Liver (tissue), 9 donors: ENCODE data around the gene SWT1. TPM values are rescaled to one million over a fixed set of nuclear protein-coding genes. Genes with fewer than 3 reads are reported as not detected.

ENCODE experiments used
- DNase-seq: peaks from one replicate; pipeline ENCODE4 v3.0.0-alpha.2; 2017; ENCODE audit warnings: low spot score
- H3K27ac ChIP-seq, 2 donors: one replicate each; pipeline ENCODE4 v1.7.0; 2013; ENCODE audit warnings: inconsistent platforms in 2 of 2, low read length in 2 of 2, control low read depth in 1 of 2, low read depth in 1 of 2, mild to moderate bottlenecking in 1 of 2
- H3K27me3 ChIP-seq, 4 donors: one replicate each; pipeline versions ENCODE4 v1.6.1 to v1.7.0; 2013; ENCODE audit warnings: low read length in 3 of 4, inconsistent platforms in 1 of 4, mild to moderate bottlenecking in 1 of 4, moderate library complexity in 1 of 4; ENCODE audit not compliant: control insufficient read depth in 4 of 4, insufficient read depth in 4 of 4
- H3K36me3 ChIP-seq, 4 donors: one replicate each; pipeline versions ENCODE4 v1.6.1 to v1.7.0; 2013; ENCODE audit warnings: low read length in 3 of 4, mild to moderate bottlenecking in 3 of 4, low read depth in 1 of 4, moderate library complexity in 1 of 4; ENCODE audit not compliant: control insufficient read depth in 4 of 4, insufficient read depth in 3 of 4
- H3K4me1 ChIP-seq, 4 donors: one replicate each; pipeline versions ENCODE4 v1.6.1 to v1.7.0; 2013; ENCODE audit warnings: low read length in 3 of 4, mild to moderate bottlenecking in 3 of 4, moderate library complexity in 1 of 4; ENCODE audit not compliant: control insufficient read depth in 4 of 4, insufficient read depth in 4 of 4
- H3K4me3 ChIP-seq, 3 donors: one replicate each; pipeline versions ENCODE4 v1.6.1 to v1.7.0; 2013; ENCODE audit warnings: low read length in 3 of 3, control low read depth in 1 of 3, low read depth in 1 of 3, mild to moderate bottlenecking in 1 of 3
- H3K9ac ChIP-seq, 2 donors: one replicate each; pipeline ENCODE4 v1.7.0; 2013; ENCODE audit warnings: low read length in 2 of 2, mild to moderate bottlenecking in 2 of 2, moderate library complexity in 2 of 2, control low read depth in 1 of 2, low read depth in 1 of 2
- H3K9me3 ChIP-seq, 4 donors: one replicate each; pipeline versions ENCODE4 v1.6.1 to v1.7.0; 2013; ENCODE audit warnings: low read length in 3 of 4; ENCODE audit not compliant: control insufficient read depth in 4 of 4
- EGR1 ChIP-seq, 2 donors: IDR thresholded peaks; 2 replicates each; pipeline ENCODE4 v1.6.1; 2016 to 2018; ENCODE audit warnings: antibody characterized with exemption in 2 of 2, low read depth in 2 of 2
- FOXA1 ChIP-seq: IDR thresholded peaks from 2 replicates; pipeline ENCODE4 v1.6.1; 2016; ENCODE audit warnings: antibody characterized with exemption
- FOXA2 ChIP-seq: IDR thresholded peaks from 2 replicates; pipeline ENCODE4 v1.6.1; 2016; ENCODE audit warnings: antibody characterized with exemption
- GABPA ChIP-seq, 2 donors: IDR thresholded peaks in 1 of 2; conservative IDR thresholded peaks in 1 of 2; 2 replicates each; pipeline ENCODE4 v1.6.1; 2016; ENCODE audit warnings: antibody characterized with exemption in 2 of 2, mild to moderate bottlenecking in 1 of 2, moderate library complexity in 1 of 2
- HNF4A ChIP-seq, 2 donors: conservative IDR thresholded peaks; 2 replicates each; pipeline ENCODE4 v1.6.1; 2016; ENCODE audit warnings: antibody characterized with exemption in 2 of 2, mild to moderate bottlenecking in 2 of 2
- HNF4G ChIP-seq: IDR thresholded peaks from 2 replicates; pipeline ENCODE4 v1.6.1; 2016; ENCODE audit warnings: antibody characterized with exemption
- JUND ChIP-seq, 2 donors: IDR thresholded peaks; 2 replicates each; pipeline ENCODE4 v1.6.1; 2016; ENCODE audit warnings: antibody characterized with exemption in 2 of 2
- NR2F2 ChIP-seq: IDR thresholded peaks from 2 replicates; pipeline ENCODE4 v1.6.1; 2016; ENCODE audit warnings: antibody characterized with exemption
- RAD21 ChIP-seq, 2 donors: IDR thresholded peaks; 2 replicates each; pipeline ENCODE4 v1.6.1; 2016; ENCODE audit warnings: antibody characterized with exemption in 2 of 2, mild to moderate bottlenecking in 2 of 2
- RXRA ChIP-seq, 2 donors: IDR thresholded peaks; 2 replicates each; pipeline ENCODE4 v1.6.1; 2017 to 2018; ENCODE audit warnings: antibody characterized with exemption in 2 of 2, mild to moderate bottlenecking in 1 of 2
- SP1 ChIP-seq: IDR thresholded peaks from 2 replicates; pipeline ENCODE4 v1.6.1; 2018; ENCODE audit warnings: antibody characterized with exemption, mild to moderate bottlenecking
- TAF1 ChIP-seq: conservative IDR thresholded peaks from 2 replicates; pipeline ENCODE4 v1.6.1; 2016; ENCODE audit warnings: antibody characterized with exemption, mild to moderate bottlenecking
- YY1 ChIP-seq: IDR thresholded peaks from 2 replicates; pipeline ENCODE4 v1.6.1; 2016; ENCODE audit warnings: antibody characterized with exemption, mild to moderate bottlenecking
- polyA plus RNA-seq, 2 donors: library from polyadenylated mRNA; stranded (reverse) in 1 of 2; unstranded in 1 of 2; fragments of 200-250 nt in 1 of 2; fragments of >200 nt in 1 of 2; fragmentation: Nextera tagmentation in 1 of 2; extraction: Ambion mirVana in 1 of 2; gene quantifications; one replicate each; pipeline versions ENCODE4 v1.2.1 to v1.2.3, GENCODE V29; 2013 to 2015
- total RNA-seq, 2 donors: library from RNA; depleted of rRNA; stranded (reverse); fragments of >200 nt; gene quantifications; one replicate each; pipeline ENCODE4 v1.2.3, GENCODE V29; 2014
- TF ChIP-seq, protein P1 (sequence below): fragments of 150-350 bp; IDR thresholded peaks from 2 replicates; pipeline ENCODE4 v1.5.1; 2017; ENCODE audit warnings: improper control_type of control experiment, low read depth, low read length; ENCODE audit not compliant: missing input control
- TF ChIP-seq, protein P2 (sequence below): IDR thresholded peaks from 2 replicates; pipeline ENCODE4 v1.6.1; 2016; ENCODE audit warnings: antibody characterized with exemption
- TF ChIP-seq, protein P3 (sequence below): IDR thresholded peaks from 2 replicates; pipeline ENCODE4 v1.6.1; 2016; ENCODE audit warnings: antibody characterized with exemption
- TF ChIP-seq, protein P4 (sequence below): IDR thresholded peaks from 2 replicates; pipeline ENCODE4 v1.6.1; 2016; ENCODE audit warnings: antibody characterized with exemption
- TF ChIP-seq, protein P5 (sequence below): IDR thresholded peaks from 2 replicates; pipeline ENCODE4 v1.6.1; 2016; ENCODE audit warnings: antibody characterized with exemption, mild to moderate bottlenecking
- donor health status: healthy.
- donor health status: healthy.
- donor health status: healthy.
- donor health status: healthy.
- donor health status: healthy.

SWT1 gene
- total and polyA plus RNA-seq, 4 donors, result 0.99 to 7.8 (median 2.9) TPM

DNA sequence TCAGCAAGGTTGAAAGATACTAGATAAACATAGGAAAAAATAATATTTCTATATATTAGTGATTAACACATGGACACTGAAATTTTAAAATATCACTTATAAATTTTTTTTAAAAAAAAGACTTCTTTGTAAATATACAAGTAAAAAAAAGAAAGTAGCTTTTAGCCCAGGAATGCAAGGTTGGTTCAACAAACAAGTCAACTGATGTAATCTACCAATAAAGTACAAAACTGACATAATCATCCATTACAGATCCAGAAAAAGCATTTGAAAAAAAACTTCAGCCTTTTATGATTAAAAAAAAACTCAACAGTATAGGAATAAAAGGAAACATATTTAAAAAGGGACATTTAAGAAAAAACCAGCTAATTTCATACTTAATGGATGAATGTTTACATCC is 48.6 kb upstream of the SWT1 start:
- H3K4me3 ChIP-seq, result no peak overlapping the region
- H3K27me3 ChIP-seq, result no peaks in the 10 kb centered on the region
- TF ChIP-seq TAF1 (no peak), JUND (IDR thresholded peaks at IDR 0.05) (no peak), HNF4G (no peak), RAD21 (IDR thresholded peaks at IDR 0.05) (no peak), HNF4A (conservative IDR thresholded peaks at IDR 0.05) (no peak), YY1 (no peak), FOXA2 (no peak), EGR1 (IDR thresholded peaks at IDR 0.05; ENCODE audit: low read depth in 2 of 2) (no peak), RXRA (IDR thresholded peaks at IDR 0.05) (no peak), SP1 (no peak), GABPA (IDR thresholded peaks at IDR 0.05 in 1 of 2, conservative IDR thresholded peaks at IDR 0.05 in 1 of 2) (no peak), FOXA1 (no peak), NR2F2 (no peak)
- TF ChIP-seq, protein P1, sequence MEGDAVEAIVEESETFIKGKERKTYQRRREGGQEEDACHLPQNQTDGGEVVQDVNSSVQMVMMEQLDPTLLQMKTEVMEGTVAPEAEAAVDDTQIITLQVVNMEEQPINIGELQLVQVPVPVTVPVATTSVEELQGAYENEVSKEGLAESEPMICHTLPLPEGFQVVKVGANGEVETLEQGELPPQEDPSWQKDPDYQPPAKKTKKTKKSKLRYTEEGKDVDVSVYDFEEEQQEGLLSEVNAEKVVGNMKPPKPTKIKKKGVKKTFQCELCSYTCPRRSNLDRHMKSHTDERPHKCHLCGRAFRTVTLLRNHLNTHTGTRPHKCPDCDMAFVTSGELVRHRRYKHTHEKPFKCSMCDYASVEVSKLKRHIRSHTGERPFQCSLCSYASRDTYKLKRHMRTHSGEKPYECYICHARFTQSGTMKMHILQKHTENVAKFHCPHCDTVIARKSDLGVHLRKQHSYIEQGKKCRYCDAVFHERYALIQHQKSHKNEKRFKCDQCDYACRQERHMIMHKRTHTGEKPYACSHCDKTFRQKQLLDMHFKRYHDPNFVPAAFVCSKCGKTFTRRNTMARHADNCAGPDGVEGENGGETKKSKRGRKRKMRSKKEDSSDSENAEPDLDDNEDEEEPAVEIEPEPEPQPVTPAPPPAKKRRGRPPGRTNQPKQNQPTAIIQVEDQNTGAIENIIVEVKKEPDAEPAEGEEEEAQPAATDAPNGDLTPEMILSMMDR, result no peak
- TF ChIP-seq, protein P2, sequence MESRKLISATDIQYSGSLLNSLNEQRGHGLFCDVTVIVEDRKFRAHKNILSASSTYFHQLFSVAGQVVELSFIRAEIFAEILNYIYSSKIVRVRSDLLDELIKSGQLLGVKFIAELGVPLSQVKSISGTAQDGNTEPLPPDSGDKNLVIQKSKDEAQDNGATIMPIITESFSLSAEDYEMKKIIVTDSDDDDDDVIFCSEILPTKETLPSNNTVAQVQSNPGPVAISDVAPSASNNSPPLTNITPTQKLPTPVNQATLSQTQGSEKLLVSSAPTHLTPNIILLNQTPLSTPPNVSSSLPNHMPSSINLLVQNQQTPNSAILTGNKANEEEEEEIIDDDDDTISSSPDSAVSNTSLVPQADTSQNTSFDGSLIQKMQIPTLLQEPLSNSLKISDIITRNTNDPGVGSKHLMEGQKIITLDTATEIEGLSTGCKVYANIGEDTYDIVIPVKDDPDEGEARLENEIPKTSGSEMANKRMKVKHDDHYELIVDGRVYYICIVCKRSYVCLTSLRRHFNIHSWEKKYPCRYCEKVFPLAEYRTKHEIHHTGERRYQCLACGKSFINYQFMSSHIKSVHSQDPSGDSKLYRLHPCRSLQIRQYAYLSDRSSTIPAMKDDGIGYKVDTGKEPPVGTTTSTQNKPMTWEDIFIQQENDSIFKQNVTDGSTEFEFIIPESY, result no peak
- TF ChIP-seq, protein P3, sequence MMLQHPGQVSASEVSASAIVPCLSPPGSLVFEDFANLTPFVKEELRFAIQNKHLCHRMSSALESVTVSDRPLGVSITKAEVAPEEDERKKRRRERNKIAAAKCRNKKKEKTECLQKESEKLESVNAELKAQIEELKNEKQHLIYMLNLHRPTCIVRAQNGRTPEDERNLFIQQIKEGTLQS, result no peak
- TF ChIP-seq, protein P4, sequence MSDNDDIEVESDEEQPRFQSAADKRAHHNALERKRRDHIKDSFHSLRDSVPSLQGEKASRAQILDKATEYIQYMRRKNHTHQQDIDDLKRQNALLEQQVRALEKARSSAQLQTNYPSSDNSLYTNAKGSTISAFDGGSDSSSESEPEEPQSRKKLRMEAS, result no peak
- TF ChIP-seq, protein P5, sequence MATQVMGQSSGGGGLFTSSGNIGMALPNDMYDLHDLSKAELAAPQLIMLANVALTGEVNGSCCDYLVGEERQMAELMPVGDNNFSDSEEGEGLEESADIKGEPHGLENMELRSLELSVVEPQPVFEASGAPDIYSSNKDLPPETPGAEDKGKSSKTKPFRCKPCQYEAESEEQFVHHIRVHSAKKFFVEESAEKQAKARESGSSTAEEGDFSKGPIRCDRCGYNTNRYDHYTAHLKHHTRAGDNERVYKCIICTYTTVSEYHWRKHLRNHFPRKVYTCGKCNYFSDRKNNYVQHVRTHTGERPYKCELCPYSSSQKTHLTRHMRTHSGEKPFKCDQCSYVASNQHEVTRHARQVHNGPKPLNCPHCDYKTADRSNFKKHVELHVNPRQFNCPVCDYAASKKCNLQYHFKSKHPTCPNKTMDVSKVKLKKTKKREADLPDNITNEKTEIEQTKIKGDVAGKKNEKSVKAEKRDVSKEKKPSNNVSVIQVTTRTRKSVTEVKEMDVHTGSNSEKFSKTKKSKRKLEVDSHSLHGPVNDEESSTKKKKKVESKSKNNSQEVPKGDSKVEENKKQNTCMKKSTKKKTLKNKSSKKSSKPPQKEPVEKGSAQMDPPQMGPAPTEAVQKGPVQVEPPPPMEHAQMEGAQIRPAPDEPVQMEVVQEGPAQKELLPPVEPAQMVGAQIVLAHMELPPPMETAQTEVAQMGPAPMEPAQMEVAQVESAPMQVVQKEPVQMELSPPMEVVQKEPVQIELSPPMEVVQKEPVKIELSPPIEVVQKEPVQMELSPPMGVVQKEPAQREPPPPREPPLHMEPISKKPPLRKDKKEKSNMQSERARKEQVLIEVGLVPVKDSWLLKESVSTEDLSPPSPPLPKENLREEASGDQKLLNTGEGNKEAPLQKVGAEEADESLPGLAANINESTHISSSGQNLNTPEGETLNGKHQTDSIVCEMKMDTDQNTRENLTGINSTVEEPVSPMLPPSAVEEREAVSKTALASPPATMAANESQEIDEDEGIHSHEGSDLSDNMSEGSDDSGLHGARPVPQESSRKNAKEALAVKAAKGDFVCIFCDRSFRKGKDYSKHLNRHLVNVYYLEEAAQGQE, result no peak
- H3K9me3 ChIP-seq, result peaks cover 3 to 14% (median 5%) of the 10 kb centered on the region in 4 donors
- H3K4me1 ChIP-seq, result no peaks in the 10 kb centered on the region
- no peak overlapping the region for H3K9ac ChIP-seq
- H3K27ac ChIP-seq, result no peak overlapping the region
- DNase-seq, result no peak
- H3K36me3 ChIP-seq, result no peaks in the 10 kb centered on the region
